KG1 (cell line): ENCODE results near the gene PSMD5.
"Not testable (repeated sequence)": the region's sequence is repeated elsewhere in the genome, so short reads cannot be mapped to it uniquely, and the experiment has no call there.

Experiments used
- DNase-seq: peaks from one replicate; lab custom pipeline; 2025; lab: John Stamatoyannopoulos, UW

Gene PSMD5

GRCh38 chr9:120807607-120808379 is 34.9 kb downstream of the PSMD5 start:
- DNase-seq = no peak

GRCh38 chr9:120804784-120805363 is 37.8 kb downstream of the PSMD5 start:
- not testable (repeated sequence) for DNase-seq

GRCh38 chr9:120801441-120801840 is 41.3 kb downstream of the PSMD5 start:
- no peak for DNase-seq

GRCh38 chr9:120792898-120793765 is 49.6 kb downstream of the PSMD5 start, which contains the start of gene FBXW2:
TSS of gene FBXW2 (minus strand) at chr9:120793416. CDS start at chr9:120788258, 5,158 bp downstream.
- peak; percentile 52 for DNase-seq

- DNase-seq = no peak
Observed at GRCh38 chr9:120791161-120791560, 51.6 kb downstream of the PSMD5 start.

- DNase-seq = no peak
Observed at GRCh38 chr9:120787933-120788332, 54.8 kb downstream of the PSMD5 start.

GRCh38 chr9:120783602-120784047 is 59.1 kb downstream of the PSMD5 start:
- DNase-seq = no peak

- no peak for DNase-seq
Observed at GRCh38 chr9:120781236-120781635, 61.5 kb downstream of the PSMD5 start.

- no peak for DNase-seq
Observed at GRCh38 chr9:120780367-120780766, 62.4 kb downstream of the PSMD5 start.

- no peak for DNase-seq
Observed at GRCh38 chr9:120779227-120779626, 63.5 kb downstream of the PSMD5 start.

- no peak for DNase-seq
Observed at GRCh38 chr9:120778758-120779157, 64.0 kb downstream of the PSMD5 start.

GRCh38 chr9:120777229-120777628 is 65.5 kb downstream of the PSMD5 start:
- no peak for DNase-seq

GRCh38 chr9:120776788-120777187 is 65.9 kb downstream of the PSMD5 start:
- no peak for DNase-seq

- no peak for DNase-seq
Observed at GRCh38 chr9:120775859-120776258, 66.9 kb downstream of the PSMD5 start.

- DNase-seq = no peak
Observed at GRCh38 chr9:120774719-120775118, 68.0 kb downstream of the PSMD5 start.

- no peak for DNase-seq
Observed at GRCh38 chr9:120773256-120773655, 69.5 kb downstream of the PSMD5 start.

- DNase-seq = no peak
Observed at GRCh38 chr9:120770931-120771330, 71.8 kb downstream of the PSMD5 start.

GRCh38 chr9:120768886-120769285 is 73.8 kb downstream of the PSMD5 start:
- DNase-seq = no peak

- no peak for DNase-seq
Observed at GRCh38 chr9:120768247-120768646, 74.5 kb downstream of the PSMD5 start.

GRCh38 chr9:120767451-120767850 is 75.3 kb downstream of the PSMD5 start:
- no peak for DNase-seq
